Measurements from ENCODE around the gene DAB2IP. TPM values are rescaled to one million over a fixed set of nuclear protein-coding genes. Genes with fewer than 3 reads are reported as not detected.

The DAB2IP gene
- total and polyA plus RNA-seq, 2 of the 4 experiments (the other 2 are of a cell fraction) = 5.6 to 17.2 TPM

DNA sequence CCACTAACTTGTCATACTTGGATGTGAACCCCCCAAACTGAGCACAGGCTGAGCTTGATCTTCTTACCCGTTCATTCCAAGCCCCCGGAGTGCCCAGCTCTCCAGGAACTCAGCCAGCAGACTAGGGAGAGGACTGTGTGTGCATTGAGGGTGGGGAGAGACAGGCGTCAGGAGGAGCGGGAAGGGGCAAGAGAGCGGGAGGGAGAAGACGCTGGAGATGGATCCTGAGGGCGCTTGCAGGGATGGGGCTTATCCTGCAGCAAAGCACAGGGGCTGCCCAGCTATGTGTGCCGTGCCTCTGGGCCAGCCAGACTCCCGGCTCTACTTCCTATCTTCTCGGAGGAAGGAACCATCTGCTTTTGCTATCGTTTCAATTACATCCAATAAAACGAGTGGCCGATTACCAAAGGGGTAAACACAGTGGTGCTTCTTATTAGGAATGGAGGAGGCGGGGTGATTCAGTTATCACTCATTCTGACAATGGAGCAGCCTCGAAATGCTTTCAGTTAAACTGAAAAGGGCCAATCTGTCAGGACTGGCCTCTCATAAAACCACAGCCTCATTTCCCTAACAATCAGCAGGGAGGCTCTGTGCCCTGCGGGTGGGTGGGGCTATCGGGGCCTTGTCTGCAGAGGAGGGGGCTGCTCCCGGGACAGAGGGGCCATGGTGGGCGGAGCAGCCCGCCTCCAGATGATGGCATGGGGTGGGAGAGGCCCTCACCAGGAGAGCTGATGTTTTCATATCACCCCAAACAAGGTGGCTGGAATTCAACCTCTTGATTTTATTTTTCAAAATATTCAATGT is 168.2 kb downstream of the DAB2IP start (continued):
- TF ChIP-seq, protein P1, sequence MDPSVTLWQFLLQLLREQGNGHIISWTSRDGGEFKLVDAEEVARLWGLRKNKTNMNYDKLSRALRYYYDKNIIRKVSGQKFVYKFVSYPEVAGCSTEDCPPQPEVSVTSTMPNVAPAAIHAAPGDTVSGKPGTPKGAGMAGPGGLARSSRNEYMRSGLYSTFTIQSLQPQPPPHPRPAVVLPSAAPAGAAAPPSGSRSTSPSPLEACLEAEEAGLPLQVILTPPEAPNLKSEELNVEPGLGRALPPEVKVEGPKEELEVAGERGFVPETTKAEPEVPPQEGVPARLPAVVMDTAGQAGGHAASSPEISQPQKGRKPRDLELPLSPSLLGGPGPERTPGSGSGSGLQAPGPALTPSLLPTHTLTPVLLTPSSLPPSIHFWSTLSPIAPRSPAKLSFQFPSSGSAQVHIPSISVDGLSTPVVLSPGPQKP (IDR thresholded peaks at IDR 0.05; ENCODE audit: borderline replicate concordance, low read depth, low read length) = no peak
- no peak for TF ChIP-seq CEBPB (IDR thresholded peaks at IDR 0.05; ENCODE audit: low read depth, low read length)
